ENCODE results near the gene ZNF565. TPM values are rescaled to one million over a fixed set of nuclear protein-coding genes. Genes with fewer than 3 reads are reported as not detected.

Gene ZNF565
- total and polyA plus RNA-seq, 10 of the 15 experiments (the other 5 are each of a cell fraction or from before 2014, with no cell fraction given) = 0.72 to 2.2 (median 1.8) TPM

- intact Hi-C loops (cut with micrococcal nuclease; ENCODE audit: unreplicated experiment) = loop anchor here (2.0 to 10.0 kb wide), 2 partner anchors 101 to 999 kb away; partner anchors contain the start of genes POLR2I, TBCB, ZNF383 and ZNF585B
- Histone ChIP-seq H3K4me2 (ENCODE audit: control insufficient read depth, insufficient read depth) (peak overlapping the region; percentile 64), H3K27me3 (replicated peaks in 1 of 2; ENCODE audit: control insufficient read depth in 2 of 2, insufficient read depth in 2 of 2, low read length in 1 of 2) (no peaks in the 10 kb centered on the region), H3K9ac (ENCODE audit: control insufficient read depth, insufficient read depth, low read length) (peak overlapping the region; percentile 86), H3K9me3 (replicated peaks; ENCODE audit: control insufficient read depth, insufficient read depth, low read length) (peaks cover 2% of the 10 kb centered on the region; the same call in 2 of the 3 replicates), H3K27ac (ENCODE audit: control insufficient read depth, insufficient read depth) (peak overlapping the region; percentile 90), H2AFZ (ENCODE audit: control insufficient read depth, low read depth, low read length) (peak overlapping the region; percentile 70), H3K4me3 (peak overlapping the region; percentile 78), H4K20me1 (ENCODE audit: control insufficient read depth, insufficient read depth) (no peaks in the 10 kb centered on the region), H3K36me3 (ENCODE audit: control insufficient read depth in 2 of 2, insufficient read depth in 2 of 2, low read length in 1 of 2) (peaks cover 0 to 9% of the 10 kb centered on the region in 2 experiments; a peak in 2 of 4 replicates), H3K4me1 (ENCODE audit: control insufficient read depth, insufficient read depth, low read length) (no peaks in the 10 kb centered on the region; the same call in 1 of the 2 replicates), H3K79me2 (ENCODE audit: control insufficient read depth, insufficient read depth, low read length) (peaks cover 46% of the 10 kb centered on the region)
- RAD21 ChIA-PET (ENCODE audit: unreplicated experiment) = interaction anchor here (0.9 to 1.5 kb wide), 4 partner anchors 87 to 634 kb away, joined by 3 to 7 read pairs (median 4); partner anchors contain the start of gene ZFP14
- WGBS (ENCODE audit: insufficient coverage, insufficient replicate concordance, low lambda C conversion rate, missing lambda C conversion rate) = 1% methylated on average over 27 of the region's 27 CpGs
- peak; percentile 0; the same call in 2 of the 3 replicates for ATAC-seq
- CTCF ChIA-PET = interaction anchor here (1.0 to 1.3 kb wide), 4 partner anchors 9 to 635 kb away, joined by 3 to 6 read pairs (median 3); no protein-coding TSS in a partner anchor
- no peak for FAIRE-seq
- POLR2A ChIA-PET = interaction anchor here (0.7 to 1.7 kb wide), 6 partner anchors 11 to 1002 kb away, joined by 3 to 8 read pairs (median 4); partner anchors contain the start of genes POLR2I, TBCB, ZNF382 and ZNF383
- BruUV-seq (replicated peaks) = TSS peak; percentile 93
- in situ Hi-C loops (cut with MboI) = no loop called here
- DNase-seq (ENCODE audit: low read depth, low spot score) = no peak
- SMC1A ChIA-PET (ENCODE audit: uncharacterized antibody, unreplicated experiment) = interaction anchor here (0.6 to 2.0 kb wide), 10 partner anchors 8 to 305 kb away, joined by 3 to 11 read pairs (median 3); partner anchors contain the start of genes POLR2I, TBCB and ZNF566
- TF ChIP-seq CHD1 (IDR thresholded peaks at IDR 0.05; ENCODE audit: low read depth, low read length) = peak; percentile 69; the same call in 1 of the 2 replicates
- no peak for TF ChIP-seq BCLAF1 (IDR thresholded peaks at IDR 0.05)
- no peak for TF ChIP-seq JUNB (IDR thresholded peaks at IDR 0.05)
- TF ChIP-seq NKRF (conservative IDR thresholded peaks at IDR 0.05) = peak; percentile 13
- no peak for TF ChIP-seq SREBF1 (IDR thresholded peaks at IDR 0.05; ENCODE audit: low read length)
- peak; percentile 54; the same call in 1 of the 2 replicates for TF ChIP-seq CREB1 (IDR thresholded peaks at IDR 0.05; ENCODE audit: low read depth)
- TF ChIP-seq IKZF1 (conservative IDR thresholded peaks at IDR 0.05) = no peak
- peak; percentile 7; the same call in 1 of the 2 replicates for TF ChIP-seq POLR2A (IDR thresholded peaks at IDR 0.05; ENCODE audit: low read depth, low read length)
- peak; percentile 92 for TF ChIP-seq MYC (IDR thresholded peaks at IDR 0.05; ENCODE audit: insufficient read depth, insufficient read length, insufficient replicate concordance, low read length, severe bottlenecking)
- TF ChIP-seq ATF2 (IDR thresholded peaks at IDR 0.05; ENCODE audit: low read length) = no peak
- TF ChIP-seq NFYB (IDR thresholded peaks at IDR 0.05; ENCODE audit: insufficient read depth, low read depth, low read length) = no peak
- no peak for TF ChIP-seq IKZF2 (IDR thresholded peaks at IDR 0.05)
- no peak for TF ChIP-seq NFIC (IDR thresholded peaks at IDR 0.05; ENCODE audit: low read depth, low read length)
- TF ChIP-seq TARDBP (IDR thresholded peaks at IDR 0.05; ENCODE audit: borderline replicate concordance) = 0 out of 2 replicates have a peak, but pooled peaks have one; percentile 13
- TF ChIP-seq IRF3 (IDR thresholded peaks at IDR 0.05) = no peak
Measured at GRCh38 chr19:36215276-36216123, 1.0 kb upstream of the ZNF565 start.
